Activated T-helper 2 cell treated with anti-CD3 and anti-CD28 coated beads, Interferon-gamma antibody, Interleukin-2, Interleukin-4, amounts not matched to agents 10 μg/mL and 5 μg/mL and 100 μg/mL, durations not matched to agents 14 hours and 24 hours and 36 hours (primary cell): ENCODE data around the gene ZNF274. TPM values are rescaled to one million over a fixed set of nuclear protein-coding genes. Genes with fewer than 3 reads are reported as not detected.
"Not testable (repeated sequence)": the region's sequence is repeated elsewhere in the genome, so short reads cannot be mapped to it uniquely, and the experiment has no call there.

ENCODE experiments used
- DNase-seq: peaks from one replicate; pipeline ENCODE4 v3.0.0; 2021; ENCODE audit warnings: low spot score
- H3K27ac Mint-ChIP-seq: one replicate; pipeline ENCODE4 v1.8.0; 2021; ENCODE audit warnings: mixed read lengths
- H3K27me3 Mint-ChIP-seq: one replicate; pipeline ENCODE4 v1.8.0; 2021; ENCODE audit warnings: low read depth, mixed read lengths
- H3K36me3 Mint-ChIP-seq: one replicate; pipeline ENCODE4 v1.8.0; 2021; ENCODE audit warnings: low read depth, mixed read lengths
- H3K4me1 Mint-ChIP-seq: one replicate; pipeline ENCODE4 v1.8.0; 2021; ENCODE audit warnings: low read depth, mixed read lengths
- H3K4me3 Mint-ChIP-seq: one replicate; pipeline ENCODE4 v1.8.0; 2021; ENCODE audit warnings: low read depth, mild to moderate bottlenecking, moderate library complexity, mixed read lengths
- H3K9me3 Mint-ChIP-seq: one replicate; pipeline ENCODE4 v1.8.0; 2021; ENCODE audit warnings: mixed read lengths
- intact Hi-C: fragments of 100-400 bp; cut with micrococcal nuclease; formaldehyde crosslinking; loops from one replicate; pipeline ENCODE4 v1.15.1; 2023
- total RNA-seq: library from RNA; stranded (reverse); gene quantifications from 2 replicates; pipeline ENCODE4 v1.2.3, GENCODE V29; 2022

Gene ZNF274
- total RNA-seq, 1 donor from 2014 or later: 18.4 TPM

DNA sequence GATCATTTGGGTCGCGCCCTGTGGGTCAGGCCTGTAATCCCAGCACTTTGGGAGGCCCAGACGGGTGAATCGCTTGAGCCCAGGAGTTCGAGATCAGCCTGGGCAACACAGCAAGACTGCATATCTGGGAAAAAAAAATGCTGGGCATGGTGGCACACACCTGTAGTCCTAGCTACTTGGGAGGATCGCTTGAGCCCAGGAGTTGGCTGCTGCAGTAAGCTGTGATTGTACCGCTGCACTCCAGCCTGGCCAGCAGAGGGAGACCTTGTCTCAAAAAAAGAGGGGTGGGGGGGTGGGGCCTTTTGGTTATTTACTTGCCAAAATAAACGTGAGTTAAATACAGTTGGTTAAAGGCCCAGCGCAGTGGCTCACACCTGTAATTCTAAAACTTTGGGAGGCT, 36.0 kb downstream of the ZNF274 start:
- H3K4me1 Mint-ChIP-seq: no peaks in the 10 kb centered on the region
- peaks cover 51% of the 10 kb centered on the region for H3K9me3 Mint-ChIP-seq
- H3K27ac Mint-ChIP-seq: no peak overlapping the region
- H3K36me3 Mint-ChIP-seq: peaks cover 14% of the 10 kb centered on the region
- H3K4me3 Mint-ChIP-seq: no peak overlapping the region
- peak; percentile 15 for DNase-seq
- no peaks in the 10 kb centered on the region for H3K27me3 Mint-ChIP-seq
- intact Hi-C loops: loop anchor here (1.0 kb wide), 1 partner anchor 300 kb away; the partner anchor contains the start of gene ZBTB45

DNA sequence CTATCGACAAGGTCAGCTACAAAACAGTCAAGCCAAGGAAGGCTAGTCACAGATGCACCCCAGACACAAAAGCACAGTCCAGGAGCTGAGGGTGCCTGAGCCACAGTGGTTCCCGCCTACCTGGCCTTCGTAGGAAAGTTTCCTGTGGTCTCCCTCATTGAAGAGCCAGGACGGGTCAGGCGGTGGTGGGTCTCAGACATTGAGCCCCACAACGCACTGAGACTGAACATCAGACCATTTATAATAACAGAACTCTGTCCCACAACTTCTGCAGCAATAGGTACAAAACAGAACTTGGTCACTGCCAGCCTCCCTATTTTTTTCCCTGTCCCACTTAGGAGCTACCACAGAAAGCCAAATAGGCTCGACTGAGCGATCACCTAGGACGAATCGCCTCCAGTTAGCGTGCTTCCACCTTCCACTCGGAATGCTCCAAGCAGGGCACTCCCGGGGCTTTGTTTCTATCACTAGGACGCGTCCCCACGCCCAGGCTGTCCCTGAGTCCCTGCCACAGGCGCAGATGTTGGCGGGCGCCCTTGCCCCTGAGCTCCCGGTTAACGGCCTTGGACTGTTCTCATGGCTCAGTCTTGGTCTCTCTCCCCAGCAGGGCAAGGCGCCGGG, 45.2 kb downstream of the ZNF274 start:
- H3K4me1 Mint-ChIP-seq: peaks cover 13% of the 10 kb centered on the region
- H3K9me3 Mint-ChIP-seq: peaks cover 50% of the 10 kb centered on the region
- H3K4me3 Mint-ChIP-seq: peak overlapping the region; percentile 92
- intact Hi-C loops: loop anchor here (1.0 to 10.0 kb wide), 4 partner anchors 45 to 157 kb away; partner anchors contain the start of genes ERVK3-1, RPS5, ZNF274 and ZNF8
- no peaks in the 10 kb centered on the region for H3K27me3 Mint-ChIP-seq
- peaks cover 58% of the 10 kb centered on the region for H3K36me3 Mint-ChIP-seq
- DNase-seq: no peak
- peak overlapping the region; percentile 91 for H3K27ac Mint-ChIP-seq

DNA sequence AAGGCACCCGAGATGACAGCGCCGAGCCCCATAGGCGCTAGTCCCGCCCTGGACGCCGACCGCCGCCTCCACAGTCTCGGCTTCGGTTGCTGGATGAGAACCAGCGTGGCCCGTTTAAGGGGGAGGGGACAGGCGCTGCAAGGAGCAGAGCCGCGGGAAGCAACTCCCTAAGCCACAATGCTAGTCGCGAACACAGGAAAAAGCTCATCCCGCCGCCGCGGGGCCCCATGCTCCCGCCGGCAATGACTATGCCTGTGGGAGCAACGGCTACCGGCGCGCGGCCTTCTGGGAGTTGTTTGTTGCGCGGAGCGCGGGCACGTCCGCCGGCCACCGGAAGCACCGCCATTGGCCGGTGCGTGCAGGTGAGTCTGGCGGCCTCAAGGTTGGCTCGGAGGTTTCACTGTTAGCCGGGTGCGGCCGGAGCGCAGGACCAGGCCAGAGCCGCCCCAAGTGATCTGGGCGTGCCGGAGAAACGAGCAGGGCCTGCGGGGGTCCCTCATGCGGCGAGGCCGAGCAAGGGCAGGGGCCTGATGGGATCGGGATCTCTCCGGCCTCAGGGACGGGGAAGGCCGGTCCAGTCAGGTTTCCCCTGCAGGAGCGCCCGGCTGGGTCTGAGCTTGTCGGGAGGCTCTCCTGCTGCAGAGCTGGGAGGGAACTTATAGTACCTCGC, 45.9 kb downstream of the ZNF274 start, which contains the start of gene ZNF544:
Gene ZNF544 (plus strand): TSS at position 330 of the 670 bp plus-strand sequence. CDS start 15,110 bp downstream, outside the sequence.
- Mint-ChIP-seq H3K27ac (peak within 1 kb of the TSS; percentile 91), H3K4me1 (peaks cover 13% of the 10 kb centered on the region), H3K36me3 (peaks cover 65% of the 10 kb centered on the region), H3K27me3 (no peaks in the 10 kb centered on the region), H3K9me3 (peaks cover 55% of the 10 kb centered on the region), H3K4me3 (peak within 1 kb of the TSS; percentile 92)
- intact Hi-C loops: loop anchor here (1.0 to 10.0 kb wide), 4 partner anchors 45 to 156 kb away; partner anchors contain the start of genes ERVK3-1, RPS5, ZNF274 and ZNF8
- DNase-seq: peak; percentile 52

DNA sequence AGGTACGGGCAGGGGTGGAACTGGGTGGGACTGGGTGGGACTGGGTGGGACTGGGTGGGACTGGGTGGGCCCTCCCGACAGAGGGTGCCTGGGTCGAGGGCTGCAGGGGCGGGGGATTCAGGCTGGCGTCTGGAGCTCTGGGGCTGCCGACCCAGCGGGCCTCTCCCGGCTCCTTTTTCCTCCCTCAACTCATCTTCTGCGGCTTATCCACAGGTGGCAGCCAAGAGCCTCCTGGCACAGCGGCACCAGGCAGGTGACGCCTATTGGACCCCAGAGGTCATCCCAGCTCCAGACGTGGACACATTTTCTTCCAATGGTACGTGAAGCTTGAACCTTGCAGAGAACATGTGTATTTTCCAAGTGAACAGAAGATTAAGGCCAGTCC, 46.4 kb downstream of the ZNF274 start:
- H3K27me3 Mint-ChIP-seq: no peaks in the 10 kb centered on the region
- peaks cover 70% of the 10 kb centered on the region for H3K36me3 Mint-ChIP-seq
- intact Hi-C loops: loop anchor here (2.0 to 10.0 kb wide), 3 partner anchors 48 to 156 kb away; partner anchors contain the start of genes ERVK3-1, RPS5, ZNF8 and ZNF837
- DNase-seq: no peak
- peaks cover 56% of the 10 kb centered on the region for H3K9me3 Mint-ChIP-seq
- H3K4me1 Mint-ChIP-seq: peaks cover 13% of the 10 kb centered on the region
- peak overlapping the region; percentile 62 for H3K27ac Mint-ChIP-seq
- peak overlapping the region; percentile 92 for H3K4me3 Mint-ChIP-seq

DNA sequence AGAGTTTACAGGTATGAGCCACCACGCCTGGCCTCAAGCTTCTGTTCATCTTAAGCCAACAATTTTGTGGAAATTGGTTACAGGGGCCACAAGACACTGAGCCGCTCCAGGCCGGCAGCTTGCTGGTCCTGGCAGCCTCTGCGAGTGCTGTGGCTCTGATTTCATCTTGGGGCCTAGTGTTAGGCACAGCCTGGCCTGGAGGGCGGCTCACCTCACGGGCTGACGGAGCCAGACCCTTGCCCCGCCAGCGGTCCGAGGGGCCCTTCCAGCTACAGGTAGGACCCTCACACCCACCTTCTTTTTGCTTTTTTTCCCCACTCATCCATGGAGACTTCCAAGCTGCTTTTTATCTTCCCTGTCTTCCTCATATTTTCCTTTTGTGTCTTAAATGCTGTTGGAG, 54.5 kb downstream of the ZNF274 start:
- Mint-ChIP-seq H3K4me1 (no peaks in the 10 kb centered on the region), H3K27me3 (no peaks in the 10 kb centered on the region), H3K27ac (no peak overlapping the region), H3K36me3 (peaks cover 99% of the 10 kb centered on the region), H3K9me3 (peaks cover 64% of the 10 kb centered on the region), H3K4me3 (no peak overlapping the region)
- no peak for DNase-seq
- intact Hi-C loops: no loop called here

DNA sequence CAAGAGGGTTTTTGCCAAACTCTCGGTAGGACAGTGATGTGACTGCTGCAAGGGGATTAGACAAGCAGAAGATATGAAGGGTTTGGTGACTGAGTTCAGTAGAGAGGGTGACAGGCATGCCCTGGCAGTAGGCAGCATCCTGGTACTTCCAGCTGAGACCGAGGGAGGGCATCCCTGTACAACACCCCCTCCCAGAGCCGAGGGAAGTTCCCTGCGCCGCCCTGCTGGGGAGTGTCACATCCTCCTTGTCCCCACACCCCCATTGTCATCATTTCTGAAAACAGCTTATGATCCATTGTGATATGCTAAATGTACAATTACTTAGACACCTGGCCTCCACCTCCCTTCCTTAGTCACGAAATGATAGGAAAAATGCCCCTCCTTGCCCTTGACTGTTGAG, 60.5 kb downstream of the ZNF274 start:
- no peak overlapping the region for H3K27ac Mint-ChIP-seq
- intact Hi-C loops: no loop called here
- peaks cover 62% of the 10 kb centered on the region for H3K9me3 Mint-ChIP-seq
- no peak overlapping the region for H3K4me3 Mint-ChIP-seq
- no peak for DNase-seq
- H3K4me1 Mint-ChIP-seq: no peaks in the 10 kb centered on the region
- H3K36me3 Mint-ChIP-seq: peaks cover 100% of the 10 kb centered on the region
- H3K27me3 Mint-ChIP-seq: no peaks in the 10 kb centered on the region

DNA sequence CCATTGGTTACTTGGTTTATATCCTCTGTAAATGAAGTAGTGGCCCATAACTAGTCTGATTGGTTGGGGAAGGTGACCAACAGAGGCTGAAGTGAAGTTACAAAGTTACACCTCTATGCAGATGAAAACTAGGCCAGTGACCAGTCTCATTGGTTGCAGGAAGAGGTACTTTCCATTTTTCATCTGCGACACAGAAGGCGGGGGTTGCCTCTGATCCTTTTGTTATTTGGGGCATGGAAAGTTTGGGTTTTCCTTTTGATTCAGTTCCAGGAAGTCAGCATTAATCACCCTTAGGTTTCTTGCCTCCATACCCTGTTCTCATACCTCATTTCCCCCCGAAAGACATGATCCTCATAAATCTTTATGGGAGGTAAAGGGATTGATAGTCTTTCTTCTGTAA, 66.0 kb downstream of the ZNF274 start:
- Mint-ChIP-seq H3K36me3 (peaks cover 100% of the 10 kb centered on the region), H3K4me3 (no peak overlapping the region), H3K9me3 (peaks cover 69% of the 10 kb centered on the region), H3K4me1 (no peaks in the 10 kb centered on the region), H3K27me3 (no peaks in the 10 kb centered on the region), H3K27ac (no peak overlapping the region)
- no peak for DNase-seq
- intact Hi-C loops: no loop called here

DNA sequence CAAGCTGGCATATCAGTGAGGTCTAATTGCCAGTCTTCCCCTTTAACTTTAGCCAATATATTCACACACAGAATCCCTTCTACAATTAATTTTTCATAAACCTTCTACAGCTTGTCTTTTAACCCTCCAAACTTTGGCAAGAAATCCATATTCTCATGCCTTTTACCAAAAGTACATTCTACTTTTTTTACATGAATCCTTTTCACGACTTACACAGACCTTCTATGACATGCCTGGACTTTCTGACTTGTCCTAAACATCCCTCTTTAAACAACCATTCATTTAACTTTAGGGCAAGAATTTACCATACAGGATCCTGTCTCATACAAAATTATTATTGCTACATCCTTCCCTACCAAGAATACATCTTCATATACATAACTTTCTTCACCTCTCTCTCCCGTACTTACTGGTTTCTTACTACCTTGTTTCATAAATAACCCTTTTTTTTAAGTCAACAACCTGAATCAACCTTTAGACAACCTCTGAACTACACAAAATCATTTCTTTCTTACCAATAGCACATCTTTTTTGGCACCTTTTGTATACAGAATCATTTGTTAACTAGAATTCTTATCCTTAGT, 69.3 kb downstream of the ZNF274 start:
- no peaks in the 10 kb centered on the region for H3K4me1 Mint-ChIP-seq
- DNase-seq: no peak

DNA sequence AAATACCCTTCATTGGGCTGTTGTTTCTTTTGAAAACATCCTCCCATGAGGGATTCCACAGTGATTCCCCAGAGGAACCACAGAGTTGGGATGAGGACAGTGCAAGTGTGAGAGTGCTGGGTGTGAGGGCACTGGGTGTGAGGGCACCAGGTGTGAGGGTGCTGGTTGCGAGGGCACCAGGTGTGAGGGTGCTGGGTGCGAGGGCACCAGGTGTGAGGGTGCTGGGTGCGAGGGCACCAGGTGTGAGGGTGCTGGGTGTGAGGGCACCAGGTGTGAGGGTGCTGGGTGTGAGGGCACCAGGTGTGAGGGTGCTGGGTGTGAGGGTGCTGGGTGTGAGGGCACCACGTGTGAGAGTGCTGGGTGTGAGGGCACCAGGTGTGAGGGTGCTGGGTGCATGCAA, 75.4 kb downstream of the ZNF274 start:
- DNase-seq, H3K27me3 Mint-ChIP-seq, H3K4me3 Mint-ChIP-seq, H3K4me1 Mint-ChIP-seq, H3K27ac Mint-ChIP-seq, intact Hi-C loops: not testable (repeated sequence)
- peaks cover 99% of the 10 kb centered on the region for H3K36me3 Mint-ChIP-seq
- H3K9me3 Mint-ChIP-seq: peaks cover 88% of the 10 kb centered on the region

More for the DNA sequence above, 69.3 kb downstream of the ZNF274 start:
- peaks cover 74% of the 10 kb centered on the region for H3K9me3 Mint-ChIP-seq
- no peak overlapping the region for H3K27ac Mint-ChIP-seq
- no peaks in the 10 kb centered on the region for H3K27me3 Mint-ChIP-seq
- peaks cover 99% of the 10 kb centered on the region for H3K36me3 Mint-ChIP-seq
- intact Hi-C loops: no loop called here
- no peak overlapping the region for H3K4me3 Mint-ChIP-seq

DNA sequence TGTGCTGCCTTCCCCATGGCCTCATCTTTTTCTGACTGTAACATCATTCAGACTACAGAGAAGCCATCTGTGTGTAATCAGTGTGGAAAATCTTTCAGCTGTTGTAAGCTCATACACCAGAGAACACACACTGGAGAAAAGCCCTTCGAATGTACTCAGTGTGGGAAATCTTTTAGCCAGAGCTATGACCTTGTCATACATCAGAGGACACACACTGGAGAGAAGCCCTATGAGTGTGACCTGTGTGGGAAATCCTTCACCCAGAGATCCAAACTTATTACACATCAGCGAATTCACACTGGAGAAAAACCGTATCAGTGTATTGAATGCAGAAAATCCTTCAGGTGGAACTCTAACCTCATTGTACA, 78.7 kb downstream of the ZNF274 start:
- Mint-ChIP-seq H3K9me3 (peaks cover 73% of the 10 kb centered on the region), H3K4me3 (no peak overlapping the region), H3K4me1 (no peaks in the 10 kb centered on the region), H3K36me3 (peaks cover 93% of the 10 kb centered on the region), H3K27me3 (no peaks in the 10 kb centered on the region), H3K27ac (no peak overlapping the region)
- intact Hi-C loops: no loop called here
- no peak for DNase-seq

DNA sequence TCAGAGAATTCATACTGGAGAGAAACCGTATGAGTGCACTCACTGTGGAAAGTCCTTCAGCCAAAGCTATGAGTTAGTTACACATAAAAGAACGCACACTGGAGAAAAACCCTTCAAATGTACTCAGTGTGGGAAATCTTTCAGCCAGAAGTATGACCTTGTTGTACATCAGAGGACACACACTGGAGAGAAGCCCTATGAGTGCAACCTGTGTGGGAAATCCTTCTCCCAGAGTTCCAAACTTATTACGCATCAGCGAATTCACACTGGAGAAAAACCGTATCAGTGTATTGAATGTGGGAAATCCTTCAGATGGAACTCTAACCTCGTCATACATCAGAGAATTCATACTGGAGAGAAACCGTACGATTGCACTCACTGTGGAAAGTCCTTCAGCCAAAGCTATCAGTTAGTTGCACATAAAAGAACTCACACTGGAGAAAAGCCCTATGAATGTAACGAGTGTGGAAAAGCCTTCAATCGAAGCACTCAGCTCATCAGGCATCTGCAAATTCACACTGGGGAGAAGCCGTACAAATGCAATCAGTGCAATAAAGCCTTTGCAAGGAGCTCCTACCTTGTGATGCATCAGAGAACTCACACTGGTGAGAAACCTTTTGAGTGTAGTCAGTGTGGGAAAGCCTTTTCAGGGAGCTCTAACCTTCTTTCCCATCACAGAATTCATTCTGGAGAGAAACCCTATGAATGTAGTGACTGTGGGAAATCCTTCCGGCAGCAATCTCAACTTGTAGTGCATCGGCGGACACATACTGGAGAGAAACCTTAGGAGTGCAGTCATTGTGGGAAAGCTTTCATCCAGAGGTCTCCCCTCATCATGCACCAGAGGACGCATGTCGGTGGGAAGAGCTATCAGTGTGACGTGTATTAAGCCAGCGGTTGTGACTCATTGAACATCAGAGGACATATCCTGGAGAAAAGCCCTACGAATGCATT, 79.4 kb downstream of the ZNF274 start:
- no peak overlapping the region for H3K4me3 Mint-ChIP-seq
- H3K9me3 Mint-ChIP-seq: peaks cover 66% of the 10 kb centered on the region
- H3K36me3 Mint-ChIP-seq: peaks cover 91% of the 10 kb centered on the region
- intact Hi-C loops: no loop called here
- H3K27ac Mint-ChIP-seq: no peak overlapping the region
- H3K4me1 Mint-ChIP-seq: no peaks in the 10 kb centered on the region
- H3K27me3 Mint-ChIP-seq: no peaks in the 10 kb centered on the region
- no peak for DNase-seq

DNA sequence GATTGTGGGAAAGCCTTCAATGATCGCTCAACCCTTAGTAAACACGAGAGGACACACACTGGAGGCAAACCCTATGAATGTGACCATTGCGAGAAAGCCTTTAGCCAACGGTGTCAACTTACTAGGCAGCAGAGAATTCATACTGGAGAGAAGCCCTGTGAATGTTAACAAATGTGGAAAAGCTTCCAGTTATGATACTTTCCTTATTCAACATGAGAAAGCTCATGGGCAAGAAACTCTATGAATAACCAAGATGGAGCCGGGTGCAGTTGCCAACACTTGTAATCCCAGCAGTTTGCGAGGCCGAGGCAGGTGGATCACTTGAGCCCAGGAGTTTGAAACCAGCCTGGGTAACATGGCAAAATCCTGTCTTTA, 80.0 kb downstream of the ZNF274 start:
- H3K27me3 Mint-ChIP-seq: no peaks in the 10 kb centered on the region
- no peak overlapping the region for H3K4me3 Mint-ChIP-seq
- intact Hi-C loops: no loop called here
- H3K9me3 Mint-ChIP-seq: peaks cover 60% of the 10 kb centered on the region
- no peaks in the 10 kb centered on the region for H3K4me1 Mint-ChIP-seq
- no peak overlapping the region for H3K27ac Mint-ChIP-seq
- H3K36me3 Mint-ChIP-seq: peaks cover 84% of the 10 kb centered on the region
- DNase-seq: no peak
